CD4-positive, CD25-positive, alpha-beta regulatory T cell (primary cell): ENCODE measurements around the gene NUAK2. TPM values are rescaled to one million over a fixed set of nuclear protein-coding genes. Genes with fewer than 3 reads are reported as not detected.
"Not testable (repeated sequence)": the region's sequence is repeated elsewhere in the genome, so short reads cannot be mapped to it uniquely, and the experiment has no call there.

Source experiments
- ATAC-seq, 2 donors: fragments of 150-1000 bp; cut with Tn5 transposase; one replicate each; pipeline ENCODE4 v1.10.0; 2021; ENCODE audit warnings: low read depth in 2 of 2, moderate number of reproducible peaks in 2 of 2, moderate library complexity in 1 of 2
- DNase-seq, 3 donors: peaks; one replicate each; pipeline versions ENCODE4 v3.0.0 to v3.0.0-alpha.2; 2012 to 2022; ENCODE audit warnings: mixed read lengths in 1 of 3
- H3K27ac ChIP-seq: one replicate; pipeline ENCODE4 v1.7.0; 2013; ENCODE audit warnings: mild to moderate bottlenecking, low read length; ENCODE audit not compliant: insufficient read depth, poor library complexity, severe bottlenecking
- H3K27me3 ChIP-seq: one replicate; pipeline ENCODE4 v1.7.0; 2013; ENCODE audit warnings: low read length; ENCODE audit not compliant: control insufficient read depth, insufficient read depth
- H3K36me3 ChIP-seq: one replicate; pipeline ENCODE4 v1.7.0; 2013; ENCODE audit warnings: mild to moderate bottlenecking, low read length, moderate library complexity; ENCODE audit not compliant: control insufficient read depth, insufficient read depth
- H3K4me1 ChIP-seq: 2 replicates; pipeline ENCODE4 v1.7.0; 2013; ENCODE audit warnings: mild to moderate bottlenecking, low read length; ENCODE audit not compliant: insufficient read depth, control insufficient read depth, poor library complexity, severe bottlenecking
- H3K4me3 ChIP-seq: one replicate; pipeline ENCODE4 v1.7.0; 2013; ENCODE audit warnings: low read depth, mild to moderate bottlenecking, low read length, moderate library complexity
- H3K9me3 ChIP-seq, 2 experiments: 1 replicate in 1 of 2; 2 replicates in 1 of 2; pipeline ENCODE4 v1.7.0; 2013; ENCODE audit warnings: low read length in 2 of 2, mild to moderate bottlenecking in 1 of 2, moderate library complexity in 1 of 2; ENCODE audit not compliant: control insufficient read depth in 2 of 2
- H3K27ac Mint-ChIP-seq, 3 donors: one replicate each; pipeline ENCODE4 v1.8.0; 2020 to 2022; ENCODE audit warnings: mild to moderate bottlenecking in 3 of 3, mixed read lengths in 3 of 3, moderate library complexity in 2 of 3
- H3K27me3 Mint-ChIP-seq: one replicate; pipeline ENCODE4 v1.8.0; 2022; ENCODE audit warnings: mild to moderate bottlenecking, mixed read lengths
- H3K36me3 Mint-ChIP-seq: one replicate; pipeline ENCODE4 v1.8.0; 2020; ENCODE audit warnings: mixed read lengths
- H3K4me1 Mint-ChIP-seq, 4 donors: one replicate each; pipeline ENCODE4 v1.8.0; 2020 to 2022; ENCODE audit warnings: mixed read lengths in 4 of 4, mild to moderate bottlenecking in 1 of 4
- H3K4me3 Mint-ChIP-seq, 4 donors: one replicate each; pipeline ENCODE4 v1.8.0; 2020 to 2022; ENCODE audit warnings: mild to moderate bottlenecking in 4 of 4, mixed read lengths in 4 of 4, moderate library complexity in 3 of 4
- H3K9me3 Mint-ChIP-seq, 7 donors: one replicate each; pipeline ENCODE4 v1.8.0; 2020 to 2022; ENCODE audit warnings: mixed read lengths in 7 of 7, mild to moderate bottlenecking in 3 of 7, moderate library complexity in 2 of 7
- polyA plus RNA-seq, 4 donors: library from polyadenylated mRNA; unstranded; fragments of 300-500 nt; fragmentation: Illumina TruSeq; gene quantifications; one replicate each; pipeline ENCODE4 v1.2.3, GENCODE V29; 2021
- total RNA-seq: library from RNA; stranded (reverse); gene quantifications from one replicate; pipeline ENCODE4 v1.2.3, GENCODE V29; 2022

Gene NUAK2
- total and polyA plus RNA-seq, 5 donors from 2014 or later: 9.9 to 41.3 (median 18.6) TPM

GRCh38 chr1:205298191-205298994, 23.2 kb downstream of the NUAK2 start:
- Mint-ChIP-seq H3K4me1 (peaks cover 17 to 75% (median 37%) of the 10 kb centered on the region in 4 donors), H3K27me3 (peaks cover 6% of the 10 kb centered on the region), H3K27ac (peak overlapping the region; percentile 49 to 81 (median 65)), H3K9me3 (no peaks in the 10 kb centered on the region), H3K4me3 (peak overlapping the region in 1 of 4 donors; percentile 38), H3K36me3 (peaks cover 7% of the 10 kb centered on the region)
- no peak overlapping the region for H3K27ac ChIP-seq
- ATAC-seq (no peak), DNase-seq (no peak)
- H3K36me3 ChIP-seq: peaks cover 18% of the 10 kb centered on the region
- H3K9me3 ChIP-seq: no peaks in the 10 kb centered on the region
- no peak overlapping the region for H3K4me3 ChIP-seq
- H3K27me3 ChIP-seq: no peaks in the 10 kb centered on the region
- H3K4me1 ChIP-seq: peaks cover 10% of the 10 kb centered on the region

- peaks cover 10% of the 10 kb centered on the region for H3K4me1 ChIP-seq
- H3K9me3 ChIP-seq, H3K27me3 Mint-ChIP-seq, DNase-seq, H3K9me3 Mint-ChIP-seq, H3K36me3 Mint-ChIP-seq, H3K27me3 ChIP-seq, ATAC-seq, H3K4me3 ChIP-seq, H3K4me3 Mint-ChIP-seq, H3K27ac ChIP-seq: not testable (repeated sequence)
- H3K36me3 ChIP-seq: peaks cover 11% of the 10 kb centered on the region
- H3K27ac Mint-ChIP-seq: peak overlapping the region; percentile 20 to 81 (median 65)
- H3K4me1 Mint-ChIP-seq: peaks cover 20 to 82% (median 40%) of the 10 kb centered on the region in 4 donors
These were observed 23.9 kb downstream of the NUAK2 start for GRCh38 chr1:205297546-205298177.

GRCh38 chr1:205296154-205296553, 25.4 kb downstream of the NUAK2 start:
- Mint-ChIP-seq H3K36me3 (no peaks in the 10 kb centered on the region), H3K4me1 (peaks cover 20 to 85% (median 39%) of the 10 kb centered on the region in 4 donors), H3K27me3 (peaks cover 8% of the 10 kb centered on the region), H3K4me3 (no peak overlapping the region), H3K27ac (peak overlapping the region in 2 of 3 donors; percentile 55 to 57), H3K9me3 (no peaks in the 10 kb centered on the region)
- H3K36me3 ChIP-seq: peaks cover 2% of the 10 kb centered on the region
- H3K27me3 ChIP-seq: no peaks in the 10 kb centered on the region
- no peak overlapping the region for H3K4me3 ChIP-seq
- ATAC-seq (peak; percentile 14 to 31), DNase-seq (no peak)
- H3K4me1 ChIP-seq: peaks cover 14% of the 10 kb centered on the region
- no peaks in the 10 kb centered on the region for H3K9me3 ChIP-seq
- H3K27ac ChIP-seq: no peak overlapping the region

GRCh38 chr1:205294934-205295333, 26.6 kb downstream of the NUAK2 start:
- no peak overlapping the region for H3K4me3 ChIP-seq
- no peak overlapping the region for H3K27ac ChIP-seq
- H3K4me3 Mint-ChIP-seq: no peak overlapping the region
- DNase-seq (no peak), ATAC-seq (no peak)
- peak overlapping the region in 2 of 3 donors; percentile 55 to 66 for H3K27ac Mint-ChIP-seq
- H3K4me1 ChIP-seq: peaks cover 13% of the 10 kb centered on the region
- H3K27me3 ChIP-seq: no peaks in the 10 kb centered on the region
- H3K27me3 Mint-ChIP-seq: peaks cover 8% of the 10 kb centered on the region
- H3K4me1 Mint-ChIP-seq: peaks cover 20 to 86% (median 38%) of the 10 kb centered on the region in 4 donors
- no peaks in the 10 kb centered on the region for H3K36me3 ChIP-seq
- no peaks in the 10 kb centered on the region for H3K36me3 Mint-ChIP-seq
- H3K9me3 Mint-ChIP-seq: no peaks in the 10 kb centered on the region
- H3K9me3 ChIP-seq: no peaks in the 10 kb centered on the region

- Mint-ChIP-seq H3K27me3 (peaks cover 8% of the 10 kb centered on the region), H3K36me3 (no peaks in the 10 kb centered on the region), H3K4me1 (peaks cover 20 to 90% (median 37%) of the 10 kb centered on the region in 4 donors), H3K9me3 (no peaks in the 10 kb centered on the region), H3K4me3 (no peak overlapping the region), H3K27ac (peak overlapping the region; percentile 48 to 66 (median 55))
- no peak for ATAC-seq
- no peaks in the 10 kb centered on the region for H3K27me3 ChIP-seq
- H3K27ac ChIP-seq: no peak overlapping the region
- DNase-seq: no peak
- no peaks in the 10 kb centered on the region for H3K9me3 ChIP-seq
- H3K36me3 ChIP-seq: no peaks in the 10 kb centered on the region
- no peak overlapping the region for H3K4me3 ChIP-seq
- H3K4me1 ChIP-seq: peaks cover 18% of the 10 kb centered on the region
These were observed 27.2 kb downstream of the NUAK2 start for GRCh38 chr1:205294175-205294917.

GRCh38 chr1:205293350-205294074, 28.0 kb downstream of the NUAK2 start:
- H3K36me3 ChIP-seq: no peaks in the 10 kb centered on the region
- no peak overlapping the region for H3K27ac ChIP-seq
- Mint-ChIP-seq H3K36me3 (no peaks in the 10 kb centered on the region), H3K9me3 (no peaks in the 10 kb centered on the region), H3K27me3 (peaks cover 9% of the 10 kb centered on the region), H3K27ac (peak overlapping the region in 2 of 3 donors; percentile 40 to 55), H3K4me3 (no peak overlapping the region), H3K4me1 (peaks cover 20 to 90% (median 36%) of the 10 kb centered on the region in 4 donors)
- ATAC-seq (no peak), DNase-seq (no peak)
- no peaks in the 10 kb centered on the region for H3K9me3 ChIP-seq
- H3K4me3 ChIP-seq: no peak overlapping the region
- peaks cover 25% of the 10 kb centered on the region for H3K4me1 ChIP-seq
- H3K27me3 ChIP-seq: no peaks in the 10 kb centered on the region

GRCh38 chr1:205291596-205291995, 29.9 kb downstream of the NUAK2 start:
- Mint-ChIP-seq H3K4me1 (peaks cover 21 to 91% (median 45%) of the 10 kb centered on the region in 4 donors), H3K9me3 (no peaks in the 10 kb centered on the region), H3K36me3 (no peaks in the 10 kb centered on the region), H3K27ac (peak overlapping the region; percentile 52 to 55 (median 55)), H3K4me3 (peak overlapping the region in 1 of 4 donors; percentile 15), H3K27me3 (peaks cover 9% of the 10 kb centered on the region)
- Histone ChIP-seq H3K36me3 (no peaks in the 10 kb centered on the region), H3K4me1 (peaks cover 43% of the 10 kb centered on the region), H3K27me3 (no peaks in the 10 kb centered on the region), H3K9me3 (no peaks in the 10 kb centered on the region), H3K4me3 (no peak overlapping the region), H3K27ac (no peak overlapping the region)
- no peak for ATAC-seq
- no peak for DNase-seq
